Measurements from ENCODE around the gene DUS4L. TPM values are rescaled to one million over a fixed set of nuclear protein-coding genes. Genes with fewer than 3 reads are reported as not detected.

The DUS4L gene
- total RNA-seq, 1 experiment from 2014 or later = 19.3 TPM

DNA sequence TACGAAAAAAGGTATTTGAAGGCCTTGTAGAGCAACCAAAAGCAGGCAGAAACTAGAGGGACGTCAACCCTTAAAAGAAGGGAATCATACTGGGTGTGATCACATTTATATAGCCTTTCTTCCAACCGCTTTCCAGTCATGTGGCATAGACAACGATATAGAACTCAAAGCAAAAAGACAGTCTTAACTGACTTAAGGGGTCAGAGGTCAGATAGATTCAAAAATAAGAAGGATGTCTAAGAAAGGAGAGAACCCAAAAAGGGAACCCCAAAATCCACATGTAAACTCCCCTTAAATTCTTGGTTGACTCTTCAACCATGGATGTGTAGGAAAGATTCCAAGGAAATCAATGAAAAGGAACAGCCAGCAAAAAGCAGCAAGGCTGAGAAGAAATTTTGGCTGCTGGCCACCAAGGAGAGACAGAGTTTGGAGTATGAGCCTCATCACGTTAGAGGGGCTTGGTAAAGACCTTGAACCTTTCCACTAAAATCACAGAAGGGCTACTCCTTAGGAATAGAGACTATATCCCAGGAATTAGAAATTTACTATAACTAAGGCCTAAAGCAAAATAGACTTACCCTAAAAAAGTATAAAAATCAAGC, 24.9 kb downstream of the DUS4L start:
- no peaks in the 10 kb centered on the region for H3K27me3 Mint-ChIP-seq (ENCODE audit: insufficient read depth, unreplicated experiment)
- Histone ChIP-seq H3K4me3 (ENCODE audit: low read depth, low read length) (no peak overlapping the region), H3K4me1 (no peaks in the 10 kb centered on the region), H3K27me3 (replicated peaks; ENCODE audit: control insufficient read depth, insufficient read depth, low read length) (no peaks in the 10 kb centered on the region), H3K9me3 (no peaks in the 10 kb centered on the region), H3K36me3 (ENCODE audit: control insufficient read depth, insufficient read depth, low read length) (no peaks in the 10 kb centered on the region)
- H3K27ac Mint-ChIP-seq (ENCODE audit: unreplicated experiment) = no peak overlapping the region
- BruUV-seq (replicated peaks) = no TSS peak
- TF ChIP-seq, protein P1, sequence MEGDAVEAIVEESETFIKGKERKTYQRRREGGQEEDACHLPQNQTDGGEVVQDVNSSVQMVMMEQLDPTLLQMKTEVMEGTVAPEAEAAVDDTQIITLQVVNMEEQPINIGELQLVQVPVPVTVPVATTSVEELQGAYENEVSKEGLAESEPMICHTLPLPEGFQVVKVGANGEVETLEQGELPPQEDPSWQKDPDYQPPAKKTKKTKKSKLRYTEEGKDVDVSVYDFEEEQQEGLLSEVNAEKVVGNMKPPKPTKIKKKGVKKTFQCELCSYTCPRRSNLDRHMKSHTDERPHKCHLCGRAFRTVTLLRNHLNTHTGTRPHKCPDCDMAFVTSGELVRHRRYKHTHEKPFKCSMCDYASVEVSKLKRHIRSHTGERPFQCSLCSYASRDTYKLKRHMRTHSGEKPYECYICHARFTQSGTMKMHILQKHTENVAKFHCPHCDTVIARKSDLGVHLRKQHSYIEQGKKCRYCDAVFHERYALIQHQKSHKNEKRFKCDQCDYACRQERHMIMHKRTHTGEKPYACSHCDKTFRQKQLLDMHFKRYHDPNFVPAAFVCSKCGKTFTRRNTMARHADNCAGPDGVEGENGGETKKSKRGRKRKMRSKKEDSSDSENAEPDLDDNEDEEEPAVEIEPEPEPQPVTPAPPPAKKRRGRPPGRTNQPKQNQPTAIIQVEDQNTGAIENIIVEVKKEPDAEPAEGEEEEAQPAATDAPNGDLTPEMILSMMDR (IDR thresholded peaks at IDR 0.05; ENCODE audit: insufficient read depth in 1 of 2, low read depth in 1 of 2, low read length in 1 of 2, severe bottlenecking in 1 of 2, unreplicated experiment in 1 of 2) = no peak
- ChIA-PET CTCF (no interaction called here), POLR2A (no interaction called here)
- no peaks in the 10 kb centered on the region for H3K9me3 Mint-ChIP-seq (ENCODE audit: unreplicated experiment)
- H3K36me3 Mint-ChIP-seq (ENCODE audit: insufficient read depth, unreplicated experiment) = peaks cover 14% of the 10 kb centered on the region
- H3K4me3 Mint-ChIP-seq (ENCODE audit: unreplicated experiment) = no peak overlapping the region
- intact Hi-C loops (cut with micrococcal nuclease; ENCODE audit: unreplicated experiment) = no loop called here
- no peaks in the 10 kb centered on the region for H3K4me1 Mint-ChIP-seq (ENCODE audit: low read depth, unreplicated experiment)
- DNase-seq = no peak

DNA sequence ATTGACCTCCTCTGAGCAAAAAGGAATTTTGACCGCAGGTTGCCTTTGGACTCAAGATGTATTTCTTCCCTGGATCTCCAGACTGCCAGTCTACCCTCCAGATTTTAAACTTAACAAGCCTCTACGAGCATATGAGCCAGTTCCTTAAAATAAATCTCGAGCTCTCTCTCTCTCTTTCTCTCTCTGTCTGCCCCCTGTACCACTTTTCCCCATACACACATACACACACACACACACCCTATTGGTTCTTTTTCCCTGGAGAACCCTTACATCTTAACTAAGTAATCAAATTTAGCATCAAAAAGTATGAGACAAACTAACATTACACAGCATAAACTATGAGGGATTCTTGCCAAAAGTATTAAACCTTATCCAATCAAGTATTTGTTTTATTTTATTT, 27.6 kb downstream of the DUS4L start:
- Mint-ChIP-seq H3K9me3 (ENCODE audit: unreplicated experiment) (no peaks in the 10 kb centered on the region), H3K36me3 (ENCODE audit: insufficient read depth, unreplicated experiment) (peaks cover 5% of the 10 kb centered on the region), H3K4me1 (ENCODE audit: low read depth, unreplicated experiment) (no peaks in the 10 kb centered on the region), H3K27ac (ENCODE audit: unreplicated experiment) (no peak overlapping the region), H3K27me3 (ENCODE audit: insufficient read depth, unreplicated experiment) (no peaks in the 10 kb centered on the region), H3K4me3 (ENCODE audit: unreplicated experiment) (no peak overlapping the region)
- TF ChIP-seq, protein P1 (IDR thresholded peaks at IDR 0.05; ENCODE audit: insufficient read depth in 1 of 2, low read depth in 1 of 2, low read length in 1 of 2, severe bottlenecking in 1 of 2, unreplicated experiment in 1 of 2) = no peak
- H3K9me3 ChIP-seq = no peaks in the 10 kb centered on the region
- no peak for DNase-seq
- BruUV-seq (replicated peaks) = no TSS peak
- CTCF ChIA-PET = no interaction called here
- H3K27me3 ChIP-seq (replicated peaks; ENCODE audit: control insufficient read depth, insufficient read depth, low read length) = no peaks in the 10 kb centered on the region
- POLR2A ChIA-PET = no interaction called here
- intact Hi-C loops (cut with micrococcal nuclease; ENCODE audit: unreplicated experiment) = no loop called here
- H3K4me3 ChIP-seq (ENCODE audit: low read depth, low read length) = no peak overlapping the region
- H3K36me3 ChIP-seq (ENCODE audit: control insufficient read depth, insufficient read depth, low read length) = no peaks in the 10 kb centered on the region
- H3K4me1 ChIP-seq = no peaks in the 10 kb centered on the region

DNA sequence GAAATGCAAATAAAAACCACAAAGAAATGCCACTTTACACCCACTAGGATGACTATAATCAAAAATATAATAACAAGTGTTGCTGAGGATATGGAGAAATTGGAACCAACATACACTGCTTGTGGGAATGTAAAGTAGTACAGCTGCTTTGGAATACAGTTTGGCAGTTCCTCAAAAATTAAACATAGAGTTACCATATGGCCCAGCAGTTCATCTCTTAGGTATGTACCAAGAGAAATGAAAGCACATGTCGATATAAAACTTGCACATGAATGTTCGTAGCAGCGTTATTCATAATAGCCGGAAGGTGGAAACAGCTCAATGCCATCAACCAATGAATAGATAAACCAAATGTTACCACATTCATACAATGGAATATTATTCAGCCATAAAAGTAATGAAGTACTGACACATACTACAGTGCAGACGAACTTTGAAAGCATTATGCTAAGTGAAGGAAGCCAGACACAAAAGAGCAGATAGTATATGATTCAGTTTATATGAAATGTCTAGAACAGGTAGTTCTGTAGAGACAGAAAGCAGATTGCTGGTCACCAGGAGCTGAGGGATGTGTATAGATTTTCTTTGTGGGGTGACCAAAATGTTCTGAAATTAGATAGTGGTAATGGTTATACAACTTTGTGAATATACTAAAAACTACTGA, 28.7 kb downstream of the DUS4L start:
- Histone ChIP-seq H3K9me3 (no peaks in the 10 kb centered on the region), H3K4me1 (no peaks in the 10 kb centered on the region), H3K27me3 (replicated peaks; ENCODE audit: control insufficient read depth, insufficient read depth, low read length) (no peaks in the 10 kb centered on the region), H3K4me3 (ENCODE audit: low read depth, low read length) (no peak overlapping the region), H3K36me3 (ENCODE audit: control insufficient read depth, insufficient read depth, low read length) (no peaks in the 10 kb centered on the region)
- H3K4me3 Mint-ChIP-seq (ENCODE audit: unreplicated experiment) = no peak overlapping the region
- DNase-seq = no peak
- H3K27me3 Mint-ChIP-seq (ENCODE audit: insufficient read depth, unreplicated experiment) = no peaks in the 10 kb centered on the region
- no TSS peak for BruUV-seq (replicated peaks)
- CTCF ChIA-PET = no interaction called here
- no peaks in the 10 kb centered on the region for H3K4me1 Mint-ChIP-seq (ENCODE audit: low read depth, unreplicated experiment)
- H3K36me3 Mint-ChIP-seq (ENCODE audit: insufficient read depth, unreplicated experiment) = peaks cover 5% of the 10 kb centered on the region
- TF ChIP-seq, protein P1 (IDR thresholded peaks at IDR 0.05; ENCODE audit: insufficient read depth in 1 of 2, low read depth in 1 of 2, low read length in 1 of 2, severe bottlenecking in 1 of 2, unreplicated experiment in 1 of 2) = no peak
- H3K9me3 Mint-ChIP-seq (ENCODE audit: unreplicated experiment) = no peaks in the 10 kb centered on the region
- intact Hi-C loops (cut with micrococcal nuclease; ENCODE audit: unreplicated experiment) = no loop called here
- POLR2A ChIA-PET = no interaction called here
- H3K27ac Mint-ChIP-seq (ENCODE audit: unreplicated experiment) = no peak overlapping the region
